Vagina (tissue), 2 donors: Measurements from ENCODE around the gene SPOPL. TPM values are rescaled to one million over a fixed set of nuclear protein-coding genes. Genes with fewer than 3 reads are reported as not detected.

Experiments used
- DNase-seq, 2 donors: peaks; one replicate each; pipeline ENCODE4 v3.0.0-alpha.2; 2017; ENCODE audit errors: extremely low spot score in 2 of 2
- H3K27ac ChIP-seq: fragments of 200-600 bp; sonication (generic); one replicate; pipeline ENCODE4 v1.5.1; 2019
- H3K27me3 ChIP-seq: fragments of 200-600 bp; sonication (generic); one replicate; pipeline ENCODE4 v1.5.1; 2019
- H3K36me3 ChIP-seq, 2 donors: fragments of 200-600 bp; sonication (generic); one replicate each; pipeline ENCODE4 v1.5.1; 2017 to 2019
- H3K4me1 ChIP-seq: fragments of 200-600 bp; sonication (generic); one replicate; pipeline ENCODE4 v1.5.1; 2019
- H3K4me3 ChIP-seq, 2 donors: fragments of 200-600 bp; sonication (generic); 1 replicate in 1 of 2; 2 replicates in 1 of 2; pipeline ENCODE4 v1.5.1; 2016 to 2019
- H3K9me3 ChIP-seq: fragments of 200-600 bp; sonication (generic); one replicate; pipeline ENCODE4 v1.5.1; 2019
- POLR2A ChIP-seq, 2 donors: fragments of 450-650 bp; IDR thresholded peaks; one replicate each; pipeline ENCODE4 v1.6.1; 2017; ENCODE audit warnings: antibody characterized with exemption in 2 of 2, mild to moderate bottlenecking in 2 of 2, moderate library complexity in 2 of 2
- POLR2AphosphoS5 ChIP-seq, 2 donors: sonication (generic); formaldehyde crosslinking; IDR thresholded peaks; one replicate each; pipeline ENCODE4 v1.9.0; 2017; ENCODE audit warnings: antibody characterized with exemption in 2 of 2, mild to moderate bottlenecking in 2 of 2, low read depth in 1 of 2; ENCODE audit not compliant: insufficient read depth in 1 of 2
- intact Hi-C: fragments of 100-400 bp; cut with DNase I; formaldehyde crosslinking; loops from one replicate; pipeline ENCODE4 v1.15.1; 2023
- total RNA-seq: library from RNA; depleted of rRNA; stranded (reverse); fragments of >200 nt; gene quantifications from one replicate; pipeline ENCODE4 v1.2.3, GENCODE V29; 2016
- TF ChIP-seq, protein P1 (sequence below), 3 experiments: fragments of 450-650 bp in 2 of 3; fragments of 200-600 bp in 1 of 3; sonication (generic) in 1 of 3; IDR thresholded peaks; one replicate each; pipeline ENCODE4 v1.5.1; 2017 to 2019; ENCODE audit warnings: antibody characterized with exemption in 3 of 3, mild to moderate bottlenecking in 2 of 3, moderate library complexity in 2 of 3

Gene SPOPL
- total RNA-seq, 1 donor from 2014 or later: 20.1 TPM

GRCh38 chr2:138589663-138590062 lies 88.1 kb downstream of the SPOPL start:
- Histone ChIP-seq H3K27ac (no peak overlapping the region), H3K4me3 (no peak overlapping the region), H3K36me3 (no peaks in the 10 kb centered on the region), H3K4me1 (no peaks in the 10 kb centered on the region), H3K27me3 (no peaks in the 10 kb centered on the region), H3K9me3 (no peaks in the 10 kb centered on the region)
- DNase-seq: no peak
- intact Hi-C loops: no loop called here
- no peak for TF ChIP-seq POLR2AphosphoS5 (IDR thresholded peaks at IDR 0.05; ENCODE audit: insufficient read depth in 1 of 2, low read depth in 1 of 2)
- no peak for TF ChIP-seq POLR2A (IDR thresholded peaks at IDR 0.05)
- TF ChIP-seq, protein P1, sequence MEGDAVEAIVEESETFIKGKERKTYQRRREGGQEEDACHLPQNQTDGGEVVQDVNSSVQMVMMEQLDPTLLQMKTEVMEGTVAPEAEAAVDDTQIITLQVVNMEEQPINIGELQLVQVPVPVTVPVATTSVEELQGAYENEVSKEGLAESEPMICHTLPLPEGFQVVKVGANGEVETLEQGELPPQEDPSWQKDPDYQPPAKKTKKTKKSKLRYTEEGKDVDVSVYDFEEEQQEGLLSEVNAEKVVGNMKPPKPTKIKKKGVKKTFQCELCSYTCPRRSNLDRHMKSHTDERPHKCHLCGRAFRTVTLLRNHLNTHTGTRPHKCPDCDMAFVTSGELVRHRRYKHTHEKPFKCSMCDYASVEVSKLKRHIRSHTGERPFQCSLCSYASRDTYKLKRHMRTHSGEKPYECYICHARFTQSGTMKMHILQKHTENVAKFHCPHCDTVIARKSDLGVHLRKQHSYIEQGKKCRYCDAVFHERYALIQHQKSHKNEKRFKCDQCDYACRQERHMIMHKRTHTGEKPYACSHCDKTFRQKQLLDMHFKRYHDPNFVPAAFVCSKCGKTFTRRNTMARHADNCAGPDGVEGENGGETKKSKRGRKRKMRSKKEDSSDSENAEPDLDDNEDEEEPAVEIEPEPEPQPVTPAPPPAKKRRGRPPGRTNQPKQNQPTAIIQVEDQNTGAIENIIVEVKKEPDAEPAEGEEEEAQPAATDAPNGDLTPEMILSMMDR (IDR thresholded peaks at IDR 0.05): no peak

DNA sequence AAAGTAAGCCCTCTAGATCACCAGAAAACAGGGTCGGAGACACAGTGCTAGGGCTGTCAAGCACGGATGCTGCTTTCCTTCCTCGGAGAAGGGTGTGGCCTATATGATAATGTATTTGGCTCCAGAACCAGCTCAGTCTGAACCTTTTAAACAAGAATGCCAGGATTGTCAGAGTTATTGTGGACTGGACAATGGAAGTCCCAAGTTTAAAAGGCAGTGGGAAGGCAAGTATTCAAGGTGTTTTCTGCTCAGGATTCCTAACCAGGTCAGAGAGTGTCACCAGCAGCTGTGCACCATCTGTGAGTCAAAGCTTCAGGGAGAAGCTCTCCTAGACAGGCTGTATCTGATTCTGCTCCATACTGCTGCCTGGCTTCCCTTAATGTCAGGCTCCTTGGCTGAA lies 94.8 kb downstream of the SPOPL start:
- DNase-seq: no peak
- H3K27me3 ChIP-seq: no peaks in the 10 kb centered on the region
- no peaks in the 10 kb centered on the region for H3K4me1 ChIP-seq
- H3K4me3 ChIP-seq: no peak overlapping the region
- no peaks in the 10 kb centered on the region for H3K36me3 ChIP-seq
- TF ChIP-seq, protein P1 (IDR thresholded peaks at IDR 0.05): no peak
- no peak for TF ChIP-seq POLR2A (IDR thresholded peaks at IDR 0.05)
- TF ChIP-seq POLR2AphosphoS5 (IDR thresholded peaks at IDR 0.05; ENCODE audit: insufficient read depth in 1 of 2, low read depth in 1 of 2): no peak
- intact Hi-C loops: no loop called here
- H3K9me3 ChIP-seq: no peaks in the 10 kb centered on the region
- no peak overlapping the region for H3K27ac ChIP-seq

- no peak for DNase-seq
- H3K4me3 ChIP-seq: no peak overlapping the region
- H3K9me3 ChIP-seq: no peaks in the 10 kb centered on the region
- H3K36me3 ChIP-seq: no peaks in the 10 kb centered on the region
- intact Hi-C loops: no loop called here
- no peak for TF ChIP-seq POLR2A (IDR thresholded peaks at IDR 0.05)
- TF ChIP-seq POLR2AphosphoS5 (IDR thresholded peaks at IDR 0.05; ENCODE audit: insufficient read depth in 1 of 2, low read depth in 1 of 2): no peak
- TF ChIP-seq, protein P1 (IDR thresholded peaks at IDR 0.05): no peak
- no peak overlapping the region for H3K27ac ChIP-seq
- H3K27me3 ChIP-seq: no peaks in the 10 kb centered on the region
- H3K4me1 ChIP-seq: no peaks in the 10 kb centered on the region
Observed at GRCh38 chr2:138600732-138601457, 99.3 kb downstream of the SPOPL start.

DNA sequence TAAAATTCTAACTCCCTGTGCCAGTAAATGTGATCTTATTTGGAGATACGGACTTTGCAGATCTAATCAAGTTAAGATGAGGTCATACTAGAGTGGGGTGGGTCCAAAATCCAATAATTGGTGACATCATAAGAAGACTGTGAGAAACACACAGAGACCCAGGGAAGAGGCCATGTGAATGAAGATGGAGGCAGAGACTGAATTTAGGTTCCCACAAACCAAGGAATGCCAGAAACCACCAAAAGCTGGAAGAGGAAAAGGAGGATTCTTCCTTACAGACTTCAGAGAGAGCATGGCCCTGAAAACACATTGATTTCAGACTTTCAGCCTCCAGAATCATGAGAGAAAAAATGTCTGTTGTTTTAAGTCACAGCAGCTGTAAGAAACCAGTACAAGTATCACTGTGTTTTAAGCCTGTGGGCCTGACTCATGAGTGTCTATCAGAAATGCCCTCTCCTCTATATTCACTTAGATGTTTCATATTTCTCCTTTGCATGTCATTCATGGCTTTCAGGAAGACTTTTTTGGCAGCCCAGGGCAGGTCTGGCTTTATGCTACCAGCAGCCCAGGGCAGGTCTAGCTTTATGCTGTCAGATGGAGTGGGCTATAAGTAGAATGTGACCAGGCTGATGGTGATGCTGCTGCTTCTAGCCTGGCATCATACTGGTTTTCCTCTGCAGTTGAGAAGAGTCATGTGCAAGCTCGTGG lies 100.0 kb downstream of the SPOPL start:
- TF ChIP-seq POLR2A (IDR thresholded peaks at IDR 0.05): no peak
- Histone ChIP-seq H3K9me3 (no peaks in the 10 kb centered on the region), H3K36me3 (no peaks in the 10 kb centered on the region), H3K4me1 (no peaks in the 10 kb centered on the region), H3K27ac (no peak overlapping the region), H3K4me3 (no peak overlapping the region), H3K27me3 (no peaks in the 10 kb centered on the region)
- intact Hi-C loops: no loop called here
- DNase-seq: no peak

- TF ChIP-seq, protein P1 (IDR thresholded peaks at IDR 0.05): no peak
- no peak for TF ChIP-seq POLR2A (IDR thresholded peaks at IDR 0.05)
- no peak for TF ChIP-seq POLR2AphosphoS5 (IDR thresholded peaks at IDR 0.05; ENCODE audit: insufficient read depth in 1 of 2, low read depth in 1 of 2)
- no peak overlapping the region for H3K4me3 ChIP-seq
- no peaks in the 10 kb centered on the region for H3K27me3 ChIP-seq
- no peaks in the 10 kb centered on the region for H3K4me1 ChIP-seq
- H3K27ac ChIP-seq: no peak overlapping the region
- no peaks in the 10 kb centered on the region for H3K9me3 ChIP-seq
- DNase-seq: no peak
- H3K36me3 ChIP-seq: no peaks in the 10 kb centered on the region
- intact Hi-C loops: no loop called here
Observed at GRCh38 chr2:138602166-138602460, 100.5 kb downstream of the SPOPL start.
